OCI-LY1 (cell line): ENCODE measurements around the gene SDK1.

Experiments
- H2AFZ ChIP-seq: fragments of 200-600 bp; sonication (generic), shearing (Covaris generic); 2 replicates; pipeline ENCODE4 v1.6.0; 2014; ENCODE audit warnings: antibody characterized with exemption, mild to moderate bottlenecking, low read length
- H3F3A ChIP-seq: fragments of 200-600 bp; sonication (generic), shearing (Covaris generic); 2 replicates; pipeline ENCODE4 v1.6.0; 2014; ENCODE audit warnings: mild to moderate bottlenecking, antibody characterized with exemption, low read length, moderate library complexity; ENCODE audit not compliant: insufficient read depth
- H3K27ac ChIP-seq: fragments of 200-600 bp; sonication (generic); 2 replicates; pipeline ENCODE4 v1.5.1; 2014; ENCODE audit warnings: low read length, mixed run types, mild to moderate bottlenecking, low read depth; ENCODE audit not compliant: poor library complexity, severe bottlenecking
- H3K27me3 ChIP-seq: fragments of 200-600 bp; sonication (generic); 2 replicates; pipeline ENCODE4 v1.6.0; 2014; ENCODE audit warnings: antibody characterized with exemption, mild to moderate bottlenecking, low read length, moderate library complexity; ENCODE audit not compliant: insufficient read depth
- H3K36me3 ChIP-seq: fragments of 200-600 bp; sonication (generic); 2 replicates; pipeline ENCODE4 v1.6.1; 2014; ENCODE audit warnings: mild to moderate bottlenecking, antibody characterized with exemption, low read length, moderate library complexity, mixed read lengths; ENCODE audit not compliant: insufficient read depth
- H3K4me1 ChIP-seq: fragments of 200-600 bp; sonication (generic); 2 replicates; pipeline ENCODE4 v1.5.1; 2014; ENCODE audit warnings: mild to moderate bottlenecking, low read length, moderate library complexity; ENCODE audit not compliant: insufficient read depth, severe bottlenecking
- H3K4me2 ChIP-seq: fragments of 200-600 bp; sonication (generic), shearing (Covaris generic); 2 replicates; pipeline ENCODE4 v1.6.1; 2014; ENCODE audit warnings: low read length
- H3K4me3 ChIP-seq: fragments of 200-600 bp; sonication (generic); 2 replicates; pipeline ENCODE4 v1.5.1; 2014; ENCODE audit warnings: low read length, low read depth, mild to moderate bottlenecking, mixed read lengths; ENCODE audit not compliant: poor library complexity, severe bottlenecking
- H3K79me2 ChIP-seq: fragments of 200-600 bp; shearing (Covaris generic); 2 replicates; pipeline ENCODE4 v1.6.1; 2016; ENCODE audit warnings: mixed run types, low read length, mixed read lengths; ENCODE audit not compliant: insufficient read depth
- H3K9ac ChIP-seq: fragments of 200-600 bp; sonication (generic), shearing (Covaris generic); 2 replicates; pipeline ENCODE4 v1.6.1; 2014; ENCODE audit warnings: mild to moderate bottlenecking, low read length, mixed read lengths
- H3K9me2 ChIP-seq: fragments of 200-600 bp; sonication (generic), shearing (Covaris generic); 2 replicates; pipeline ENCODE4 v1.6.1; 2014; ENCODE audit warnings: low read depth, mild to moderate bottlenecking, low read length, mixed read lengths
- H3K9me3 ChIP-seq: fragments of 200-600 bp; shearing (Covaris generic); 2 replicates; pipeline ENCODE4 v1.6.1; 2014; ENCODE audit warnings: low read length, mixed read lengths
- H4K20me1 ChIP-seq: fragments of 200-600 bp; sonication (generic), shearing (Covaris generic); 2 replicates; pipeline ENCODE4 v1.6.0; 2016; ENCODE audit warnings: mild to moderate bottlenecking, low read length; ENCODE audit not compliant: insufficient read depth
- EZH2 ChIP-seq: fragments of 200-600 bp; sonication (generic), shearing (Covaris generic); IDR thresholded peaks from 2 replicates; pipeline ENCODE4 v1.8.0; 2017; ENCODE audit warnings: borderline replicate concordance, mixed run types, mild to moderate bottlenecking, antibody characterized with exemption, low read length, moderate library complexity, mixed read lengths
- TF ChIP-seq, protein P1 (sequence below): fragments of 200-600 bp; sonication (generic), shearing (Covaris generic); IDR thresholded peaks from 2 replicates; pipeline ENCODE4 v1.5.1; 2017; ENCODE audit warnings: mild to moderate bottlenecking, antibody characterized with exemption, low read length, moderate library complexity, mixed read lengths

The SDK1 gene

DNA sequence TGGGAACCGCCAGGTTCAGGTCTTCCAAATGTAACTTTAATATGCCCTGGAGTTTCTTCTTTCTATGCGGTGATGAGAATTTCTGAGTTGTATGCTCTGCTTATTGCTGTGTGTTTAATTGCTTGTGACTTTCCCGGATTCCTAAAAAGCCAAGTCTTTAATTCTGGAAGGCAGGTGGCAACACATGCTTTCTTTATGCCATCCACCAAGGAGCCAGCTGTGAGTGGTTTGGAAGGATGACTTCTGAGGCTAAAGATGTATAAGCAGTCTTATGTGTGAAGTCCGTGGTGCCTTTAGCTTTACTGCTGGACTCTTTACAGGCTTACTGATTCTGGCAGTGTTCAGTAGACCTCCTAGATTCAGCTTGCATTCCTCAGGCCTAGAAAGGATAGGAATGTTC is 3.1 kb downstream of the SDK1 start:
- peak overlapping the region; percentile 72 for H3K4me3 ChIP-seq

DNA sequence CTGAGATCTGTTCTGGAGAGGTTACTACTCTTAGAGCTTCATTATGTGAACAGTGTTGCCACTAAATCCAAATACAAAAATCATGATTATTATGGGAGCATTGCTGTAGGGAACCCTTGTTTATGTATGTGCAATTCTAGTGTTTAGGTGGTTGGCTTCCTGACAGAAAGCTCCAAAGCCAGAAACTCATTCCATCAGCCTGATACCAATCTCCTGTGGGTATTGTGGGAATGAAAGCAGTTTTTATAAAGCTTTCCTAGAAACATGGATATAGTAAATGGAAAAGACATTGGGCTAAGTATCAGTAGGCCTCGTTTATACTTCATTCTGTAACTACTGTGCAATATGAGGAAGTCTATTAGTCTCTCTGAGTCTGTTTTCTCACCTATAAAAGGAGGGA is 6.4 kb downstream of the SDK1 start:
- H3K9me2 ChIP-seq: no peaks in the 10 kb centered on the region

More for the DNA sequence above, 3.1 kb downstream of the SDK1 start:
- no peaks in the 10 kb centered on the region for H3K27me3 ChIP-seq
- H3K79me2 ChIP-seq: peaks cover 72% of the 10 kb centered on the region
- H2AFZ ChIP-seq: no peak overlapping the region
- peaks cover 67% of the 10 kb centered on the region for H3K4me1 ChIP-seq
- no peaks in the 10 kb centered on the region for H3K36me3 ChIP-seq
- no peaks in the 10 kb centered on the region for H3K9me2 ChIP-seq
- no peaks in the 10 kb centered on the region for H3F3A ChIP-seq
- peak overlapping the region; percentile 87 for H3K4me2 ChIP-seq
- no peaks in the 10 kb centered on the region for H4K20me1 ChIP-seq
- no peak overlapping the region; the same call in 1 of the 2 replicates for H3K9ac ChIP-seq
- no peaks in the 10 kb centered on the region for H3K9me3 ChIP-seq
- TF ChIP-seq EZH2: no peak
- TF ChIP-seq, protein P1, sequence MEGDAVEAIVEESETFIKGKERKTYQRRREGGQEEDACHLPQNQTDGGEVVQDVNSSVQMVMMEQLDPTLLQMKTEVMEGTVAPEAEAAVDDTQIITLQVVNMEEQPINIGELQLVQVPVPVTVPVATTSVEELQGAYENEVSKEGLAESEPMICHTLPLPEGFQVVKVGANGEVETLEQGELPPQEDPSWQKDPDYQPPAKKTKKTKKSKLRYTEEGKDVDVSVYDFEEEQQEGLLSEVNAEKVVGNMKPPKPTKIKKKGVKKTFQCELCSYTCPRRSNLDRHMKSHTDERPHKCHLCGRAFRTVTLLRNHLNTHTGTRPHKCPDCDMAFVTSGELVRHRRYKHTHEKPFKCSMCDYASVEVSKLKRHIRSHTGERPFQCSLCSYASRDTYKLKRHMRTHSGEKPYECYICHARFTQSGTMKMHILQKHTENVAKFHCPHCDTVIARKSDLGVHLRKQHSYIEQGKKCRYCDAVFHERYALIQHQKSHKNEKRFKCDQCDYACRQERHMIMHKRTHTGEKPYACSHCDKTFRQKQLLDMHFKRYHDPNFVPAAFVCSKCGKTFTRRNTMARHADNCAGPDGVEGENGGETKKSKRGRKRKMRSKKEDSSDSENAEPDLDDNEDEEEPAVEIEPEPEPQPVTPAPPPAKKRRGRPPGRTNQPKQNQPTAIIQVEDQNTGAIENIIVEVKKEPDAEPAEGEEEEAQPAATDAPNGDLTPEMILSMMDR: no peak
- H3K27ac ChIP-seq: no peak overlapping the region

DNA sequence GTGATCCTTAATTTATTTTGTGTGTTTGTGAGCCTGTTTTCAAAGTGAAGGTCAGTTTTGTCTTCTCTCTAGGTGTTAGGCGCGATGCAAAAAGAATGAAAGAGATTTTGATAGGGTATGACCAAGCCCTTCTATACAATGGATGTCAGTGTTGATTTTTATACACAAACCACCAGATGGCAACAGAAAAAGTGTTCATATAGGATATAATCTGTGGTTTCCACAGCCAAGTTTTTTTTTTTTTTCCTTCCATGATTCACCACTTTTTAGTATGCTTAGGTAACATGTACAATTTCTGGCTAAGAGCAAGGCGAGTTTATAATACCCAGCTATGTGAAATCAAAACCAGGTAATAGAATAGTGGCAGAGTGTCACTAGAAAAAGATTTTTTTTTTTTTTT is 8.1 kb downstream of the SDK1 start:
- no peak overlapping the region for H2AFZ ChIP-seq
- no peaks in the 10 kb centered on the region for H3K9me2 ChIP-seq
- no peaks in the 10 kb centered on the region for H3K9me3 ChIP-seq
- no peak overlapping the region for H3K9ac ChIP-seq
- TF ChIP-seq, protein P1: peak; percentile 15; the same call in 1 of the 2 replicates
- TF ChIP-seq EZH2: no peak
- no peaks in the 10 kb centered on the region for H3K27me3 ChIP-seq
- peaks cover 70% of the 10 kb centered on the region for H3K4me1 ChIP-seq
- 0 out of 2 replicates have a peak, but pooled peaks cover 4% of the 10 kb centered on the region for H4K20me1 ChIP-seq
- no peak overlapping the region for H3K4me3 ChIP-seq
- H3F3A ChIP-seq: no peaks in the 10 kb centered on the region
- no peak overlapping the region for H3K27ac ChIP-seq
- H3K4me2 ChIP-seq: peak overlapping the region; percentile 4; the same call in 1 of the 2 replicates
- peaks cover 91% of the 10 kb centered on the region for H3K79me2 ChIP-seq
- H3K36me3 ChIP-seq: no peaks in the 10 kb centered on the region

More for the DNA sequence above, 6.4 kb downstream of the SDK1 start:
- peaks cover 97% of the 10 kb centered on the region for H3K79me2 ChIP-seq
- H3K27ac ChIP-seq: no peak overlapping the region
- no peaks in the 10 kb centered on the region for H3F3A ChIP-seq
- H3K36me3 ChIP-seq: no peaks in the 10 kb centered on the region
- no peak overlapping the region for H3K9ac ChIP-seq
- H2AFZ ChIP-seq: no peak overlapping the region
- H3K4me2 ChIP-seq: no peak overlapping the region
- no peak overlapping the region for H3K4me3 ChIP-seq
- 0 out of 2 replicates have a peak, but pooled peaks cover 4% of the 10 kb centered on the region for H4K20me1 ChIP-seq
- no peaks in the 10 kb centered on the region for H3K9me3 ChIP-seq
- TF ChIP-seq EZH2: no peak
- TF ChIP-seq, protein P1: no peak
- peaks cover 85% of the 10 kb centered on the region for H3K4me1 ChIP-seq
- no peaks in the 10 kb centered on the region for H3K27me3 ChIP-seq
